Common myeloid progenitor, CD34-positive (primary cell): ENCODE measurements around the gene KMT2B.

Source experiments
- CTCF ChIA-PET: fragments of 350-600 bp; sonication (Branson Sonifier 250); formaldehyde crosslinking; loops from one replicate; lab custom pipeline; 2021; ENCODE audit warnings: antibody characterized with exemption; lab: Charles Lee
- POLR2A ChIA-PET: fragments of 350-600 bp; sonication (Branson Sonifier 250); formaldehyde crosslinking; loops from one replicate; lab custom pipeline; 2021; ENCODE audit warnings: antibody characterized with exemption; lab: Charles Lee
- DNase-seq, 3 donors: peaks; one replicate each; pipeline versions ENCODE4 v3.0.0 to v3.0.0-alpha.2; 2013
- H3K27ac ChIP-seq, 2 experiments: 1 replicate in 1 of 2; 2 replicates in 1 of 2; pipeline ENCODE4 v1.7.0; 2013; ENCODE audit warnings: inconsistent platforms in 2 of 2, low read length in 2 of 2, mild to moderate bottlenecking in 2 of 2, low read depth in 1 of 2, moderate library complexity in 1 of 2; ENCODE audit not compliant: severe bottlenecking in 2 of 2, insufficient read depth in 1 of 2, poor library complexity in 1 of 2
- H3K27me3 ChIP-seq, 5 experiments: replicated peaks in 2 of 5; 1 replicate in 3 of 5; 2 replicates in 2 of 5; pipeline versions ENCODE4 v1.6.1 to v1.7.0; 2013; ENCODE audit warnings: low read length in 4 of 5, mild to moderate bottlenecking in 2 of 5, moderate library complexity in 2 of 5, inconsistent platforms in 1 of 5; ENCODE audit not compliant: insufficient read depth in 5 of 5, control insufficient read depth in 4 of 5
- H3K36me3 ChIP-seq, 4 experiments: 1 replicate in 2 of 4; 2 replicates in 2 of 4; pipeline versions ENCODE4 v1.6.1 to v1.7.0; 2013; ENCODE audit warnings: low read length in 3 of 4, control low read depth in 1 of 4, mild to moderate bottlenecking in 1 of 4; ENCODE audit not compliant: control insufficient read depth in 4 of 4, insufficient read depth in 4 of 4
- H3K4me1 ChIP-seq, 4 experiments: 1 replicate in 3 of 4; 2 replicates in 1 of 4; pipeline versions ENCODE4 v1.6.1 to v1.7.1; 2013; ENCODE audit warnings: low read length in 3 of 4, mild to moderate bottlenecking in 3 of 4, control low read depth in 1 of 4, inconsistent platforms in 1 of 4, moderate library complexity in 1 of 4; ENCODE audit not compliant: control insufficient read depth in 4 of 4, insufficient read depth in 4 of 4; ENCODE audit errors: control extremely low read depth in 1 of 4
- H3K4me3 ChIP-seq, 7 experiments: 1 replicate in 4 of 7; 2 replicates in 3 of 7; pipeline versions ENCODE4 v1.5.1 to v1.7.0; 2013; ENCODE audit warnings: mild to moderate bottlenecking in 7 of 7, low read length in 6 of 7, moderate library complexity in 6 of 7, inconsistent platforms in 2 of 7, low read depth in 2 of 7, control low read depth in 1 of 7; ENCODE audit not compliant: insufficient read depth in 4 of 7, control insufficient read depth in 1 of 7; ENCODE audit errors: extremely low read depth in 1 of 7
- H3K9me3 ChIP-seq, 5 experiments: 1 replicate in 4 of 5; 2 replicates in 1 of 5; pipeline versions ENCODE4 v1.6.1 to v1.7.1; 2013; ENCODE audit warnings: low read length in 4 of 5, mild to moderate bottlenecking in 2 of 5, inconsistent platforms in 1 of 5, low read depth in 1 of 5, moderate library complexity in 1 of 5; ENCODE audit not compliant: control insufficient read depth in 4 of 5, insufficient read depth in 2 of 5; ENCODE audit errors: control extremely low read depth in 1 of 5
- WGBS: methylation state at CpG from one replicate; pipeline ENCODE4 v1.1.5; 2013; ENCODE audit not compliant: insufficient coverage; 5-methylcytosine and 5-hydroxymethylcytosine counted together

Gene KMT2B

GRCh38 chr19:35774274-35775045 lies 56.7 kb downstream of the KMT2B start:
- POLR2A ChIA-PET: no interaction called here
- Histone ChIP-seq H3K9me3 (no peaks in the 10 kb centered on the region), H3K27me3 (no peaks in the 10 kb centered on the region), H3K27ac (no peak overlapping the region), H3K36me3 (peaks cover 2 to 15% (median 11%) of the 10 kb centered on the region in 4 experiments), H3K4me1 (peaks cover 0 to 17% (median 10%) of the 10 kb centered on the region in 4 experiments), H3K4me3 (peak overlapping the region in 5 of 7 experiments; percentile 65 to 87 (median 80))
- 50% methylated on average over 14 of the region's 16 CpGs for WGBS
- CTCF ChIA-PET: no interaction called here
- DNase-seq: no peak

- DNase-seq: no peak
- Histone ChIP-seq H3K27ac (no peak overlapping the region), H3K27me3 (no peaks in the 10 kb centered on the region), H3K4me3 (peak overlapping the region in 5 of 7 experiments; percentile 65 to 87 (median 80)), H3K9me3 (no peaks in the 10 kb centered on the region), H3K36me3 (peaks cover 2 to 20% (median 14%) of the 10 kb centered on the region in 4 experiments), H3K4me1 (peaks cover 0 to 17% (median 10%) of the 10 kb centered on the region in 4 experiments)
- 6% methylated on average over 9 of the region's 9 CpGs for WGBS
- CTCF ChIA-PET: no interaction called here
- POLR2A ChIA-PET: no interaction called here
Measured at GRCh38 chr19:35775046-35775297, 57.2 kb downstream of the KMT2B start.

- ChIA-PET POLR2A (no interaction called here), CTCF (interaction anchor here (1.2 kb wide), 1 partner anchor 12 kb away, joined by 3 read pairs; no protein-coding TSS in a partner anchor)
- Histone ChIP-seq H3K27me3 (no peaks in the 10 kb centered on the region), H3K9me3 (no peaks in the 10 kb centered on the region), H3K27ac (peak within 1 kb of the TSS in 1 of 2 experiments; percentile 49), H3K4me1 (peaks cover 0 to 17% (median 10%) of the 10 kb centered on the region in 4 experiments), H3K36me3 (peaks cover 4 to 25% (median 16%) of the 10 kb centered on the region in 4 experiments), H3K4me3 (peak within 1 kb of the TSS; percentile 65 to 87 (median 75))
- peak; percentile 96 to 99 (median 97) for DNase-seq
- WGBS: 0% methylated on average over 30 of the region's 82 CpGs
Measured at GRCh38 chr19:35775298-35776101, 57.7 kb downstream of the KMT2B start, which contains the start of gene ARHGAP33. ARHGAP33 (plus strand) TSS chr19:35775564; CDS start chr19:35775659, 95 bp downstream.

- ChIA-PET POLR2A (interaction anchor here (0.6 kb wide), 1 partner anchor 91 kb away, joined by 3 read pairs; no protein-coding TSS in a partner anchor), CTCF (interaction anchor here (1.2 kb wide), 1 partner anchor 13 kb away, joined by 3 read pairs; no protein-coding TSS in a partner anchor)
- peaks cover 0 to 17% (median 10%) of the 10 kb centered on the region in 4 experiments for H3K4me1 ChIP-seq
- H3K27me3 ChIP-seq: no peaks in the 10 kb centered on the region
- H3K27ac ChIP-seq: peak overlapping the region in 1 of 2 experiments; percentile 49
- peaks cover 6 to 32% (median 18%) of the 10 kb centered on the region in 4 experiments for H3K36me3 ChIP-seq
- peak overlapping the region in 6 of 7 experiments; percentile 4 to 87 (median 77) for H3K4me3 ChIP-seq
- 59% methylated on average over 9 of the region's 13 CpGs for WGBS
- DNase-seq: no peak
- no peaks in the 10 kb centered on the region for H3K9me3 ChIP-seq
Measured at GRCh38 chr19:35776102-35776788, 58.4 kb downstream of the KMT2B start.

- Histone ChIP-seq H3K4me1 (peaks cover 0 to 17% (median 10%) of the 10 kb centered on the region in 4 experiments), H3K4me3 (no peak overlapping the region), H3K27ac (no peak overlapping the region), H3K27me3 (no peaks in the 10 kb centered on the region), H3K9me3 (no peaks in the 10 kb centered on the region), H3K36me3 (peaks cover 7 to 42% (median 23%) of the 10 kb centered on the region in 4 experiments)
- DNase-seq: no peak
- CTCF ChIA-PET: interaction anchor here (1.0 to 1.2 kb wide), 2 partner anchors 12 to 14 kb away, joined by 3 read pairs; no protein-coding TSS in a partner anchor
- POLR2A ChIA-PET: interaction anchor here (0.6 kb wide), 1 partner anchor 14 kb away, joined by 3 read pairs; no protein-coding TSS in a partner anchor
- 99% methylated on average over 14 of the region's 19 CpGs for WGBS
Measured at GRCh38 chr19:35777086-35777841, 59.5 kb downstream of the KMT2B start.

- Histone ChIP-seq H3K4me3 (no peak overlapping the region), H3K36me3 (peaks cover 7 to 49% (median 28%) of the 10 kb centered on the region in 4 experiments), H3K27me3 (no peaks in the 10 kb centered on the region), H3K27ac (no peak overlapping the region), H3K4me1 (peaks cover 0 to 17% (median 10%) of the 10 kb centered on the region in 4 experiments), H3K9me3 (no peaks in the 10 kb centered on the region)
- WGBS: 95% methylated on average over 6 of the region's 7 CpGs
- no peak for DNase-seq
- ChIA-PET CTCF (interaction anchor here (1.0 kb wide), 1 partner anchor 11 kb away, joined by 3 read pairs; no protein-coding TSS in a partner anchor), POLR2A (interaction anchor here (0.6 kb wide), 1 partner anchor 13 kb away, joined by 3 read pairs; no protein-coding TSS in a partner anchor)
Measured at GRCh38 chr19:35777961-35778360, 60.2 kb downstream of the KMT2B start.
